PC-3 (cell line): ENCODE measurements around the gene PLAAT1.

Source experiments
- EZH2 ChIP-seq: fragments of 300-600 bp; sonication (generic); IDR thresholded peaks from one replicate; pipeline ENCODE4 v1.6.1; 2017; ENCODE audit warnings: antibody characterized with exemption, mild to moderate bottlenecking, low read length; ENCODE audit not compliant: unreplicated experiment
- EZH2phosphoT487 ChIP-seq: fragments of 300-600 bp; sonication (generic); IDR thresholded peaks from 2 replicates; pipeline ENCODE4 v1.6.1; 2018; ENCODE audit warnings: mild to moderate bottlenecking, antibody characterized with exemption, low read length, borderline replicate concordance
- TF ChIP-seq, protein P1 (sequence below): fragments of 300-600 bp; sonication (generic); conservative IDR thresholded peaks from 2 replicates; pipeline ENCODE4 v1.5.1; 2017; ENCODE audit warnings: antibody characterized with exemption, low read depth, mild to moderate bottlenecking, low read length

DNA sequence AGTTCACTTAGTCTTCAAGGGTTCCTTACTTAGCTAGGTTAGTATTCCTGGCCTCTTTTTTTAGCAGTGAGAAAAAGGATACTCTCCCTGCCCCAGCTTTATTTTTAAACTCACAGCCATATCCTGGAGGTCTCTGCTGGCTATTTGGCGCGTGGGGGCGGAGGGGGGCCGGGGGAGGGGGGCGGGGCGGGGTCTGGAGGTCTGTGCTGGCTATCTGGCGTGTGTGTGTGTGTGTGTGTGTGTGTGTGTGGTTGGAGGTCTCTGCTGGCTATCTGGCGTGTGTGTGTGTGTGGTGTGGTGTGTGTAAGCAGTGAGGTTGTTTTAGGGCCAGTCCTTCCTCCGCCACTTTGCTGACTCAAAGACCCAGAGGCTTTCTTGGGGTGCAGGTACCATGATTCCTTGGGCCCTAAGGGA lies 579 bp upstream of the PLAAT1 start:
- TF ChIP-seq, protein P1, sequence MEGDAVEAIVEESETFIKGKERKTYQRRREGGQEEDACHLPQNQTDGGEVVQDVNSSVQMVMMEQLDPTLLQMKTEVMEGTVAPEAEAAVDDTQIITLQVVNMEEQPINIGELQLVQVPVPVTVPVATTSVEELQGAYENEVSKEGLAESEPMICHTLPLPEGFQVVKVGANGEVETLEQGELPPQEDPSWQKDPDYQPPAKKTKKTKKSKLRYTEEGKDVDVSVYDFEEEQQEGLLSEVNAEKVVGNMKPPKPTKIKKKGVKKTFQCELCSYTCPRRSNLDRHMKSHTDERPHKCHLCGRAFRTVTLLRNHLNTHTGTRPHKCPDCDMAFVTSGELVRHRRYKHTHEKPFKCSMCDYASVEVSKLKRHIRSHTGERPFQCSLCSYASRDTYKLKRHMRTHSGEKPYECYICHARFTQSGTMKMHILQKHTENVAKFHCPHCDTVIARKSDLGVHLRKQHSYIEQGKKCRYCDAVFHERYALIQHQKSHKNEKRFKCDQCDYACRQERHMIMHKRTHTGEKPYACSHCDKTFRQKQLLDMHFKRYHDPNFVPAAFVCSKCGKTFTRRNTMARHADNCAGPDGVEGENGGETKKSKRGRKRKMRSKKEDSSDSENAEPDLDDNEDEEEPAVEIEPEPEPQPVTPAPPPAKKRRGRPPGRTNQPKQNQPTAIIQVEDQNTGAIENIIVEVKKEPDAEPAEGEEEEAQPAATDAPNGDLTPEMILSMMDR: no peak
- no peak for TF ChIP-seq EZH2phosphoT487
- no peak for TF ChIP-seq EZH2
